HepG2 (cell line): ENCODE measurements around the gene NUDT17. TPM values are rescaled to one million over a fixed set of nuclear protein-coding genes. Genes with fewer than 3 reads are reported as not detected.
"Not testable (repeated sequence)": the region's sequence is repeated elsewhere in the genome, so short reads cannot be mapped to it uniquely, and the experiment has no call there.

Source experiments
- ATAC-seq: fragments of 200-7000 bp; cut with Tn5 transposase; 3 replicates; pipeline ENCODE4 v1.9.1; 2020; ENCODE audit warnings: mild to moderate bottlenecking, moderate library complexity
- BruUV-seq: library from RNA; stranded (reverse); fragments of 400-500 nt; replicated peaks from 2 replicates; lab custom pipeline; 2021; lab: Mats Ljungman, UMichigan
- CTCF ChIA-PET: fragments of 300-600 bp; formaldehyde crosslinking; extraction: SDS; loops from one replicate; lab custom pipeline; 2021; ENCODE audit warnings: low total read pairs, inconsistent platforms, low intra/inter-chr PET ratio; lab: Yijun Ruan, JAX
- POLR2A ChIA-PET: fragments of 350-600 bp; sonication (Branson Sonifier 250); formaldehyde crosslinking; loops from one replicate; lab custom pipeline; 2020; ENCODE audit warnings: antibody characterized with exemption, inconsistent platforms; lab: Yijun Ruan, JAX
- DNase-seq: peaks from one replicate; pipeline ENCODE4 v3.0.0-alpha.2; 2015; ENCODE audit warnings: low spot score
- FAIRE-seq: peaks from 3 replicates; lab custom pipeline; 2011; peaks lifted over from hg19 to GRCh38; lab: Jason Lieb, UNC
- H2AFZ ChIP-seq: one replicate; pipeline ENCODE4 v1.6.1; 2011; ENCODE audit warnings: low read length, inconsistent platforms
- H3K27ac ChIP-seq: fragments of 300-600 bp; 3 replicates; pipeline ENCODE4 v1.8.0; 2011; ENCODE audit warnings: mixed run types, mild to moderate bottlenecking, mixed read lengths, low read length, inconsistent platforms; ENCODE audit not compliant: insufficient read depth; ENCODE audit errors: extremely low read length
- H3K27me3 ChIP-seq, 2 experiments: fragments of 200-600 bp in 1 of 2; 2 replicates in 1 of 2; 3 replicates in 1 of 2; pipeline versions ENCODE4 v1.6.0 to v1.8.0; 2011; ENCODE audit warnings: low read length in 2 of 2, mild to moderate bottlenecking in 2 of 2, moderate library complexity in 2 of 2, inconsistent platforms in 1 of 2; ENCODE audit not compliant: insufficient read depth in 2 of 2, control insufficient read depth in 1 of 2
- H3K36me3 ChIP-seq, 2 experiments: fragments of 200-600 bp in 1 of 2; replicated peaks in 1 of 2; 2 replicates in 1 of 2; 3 replicates in 1 of 2; pipeline versions ENCODE4 v1.5.1 to v1.8.0; 2011; ENCODE audit warnings: low read length in 2 of 2, inconsistent platforms in 1 of 2; ENCODE audit not compliant: insufficient read depth in 2 of 2, control insufficient read depth in 1 of 2
- H3K4me1 ChIP-seq: 2 replicates; pipeline ENCODE4 v1.5.1; 2012; ENCODE audit warnings: low read length, inconsistent platforms; ENCODE audit not compliant: insufficient read depth
- H3K4me2 ChIP-seq: 2 replicates; pipeline ENCODE4 v1.6.0; 2011; ENCODE audit warnings: low read depth, low read length, inconsistent platforms
- H3K4me3 ChIP-seq, 3 experiments: fragments of 200-600 bp in 1 of 3; sonication (generic), shearing (Covaris generic) in 1 of 3; replicated peaks in 1 of 3; 2 replicates each; pipeline ENCODE4 v1.5.1; 2011 to 2016; ENCODE audit warnings: low read length in 3 of 3, inconsistent platforms in 2 of 3, low read depth in 2 of 3, mild to moderate bottlenecking in 2 of 3, control low read depth in 1 of 3, mixed read lengths in 1 of 3; ENCODE audit not compliant: insufficient read depth in 1 of 3
- H3K79me2 ChIP-seq: one replicate; pipeline ENCODE4 v1.6.1; 2011; ENCODE audit warnings: low read length, inconsistent platforms; ENCODE audit not compliant: insufficient read depth
- H3K9ac ChIP-seq: 2 replicates; pipeline ENCODE4 v1.6.0; 2011; ENCODE audit warnings: mild to moderate bottlenecking, low read depth, low read length, inconsistent platforms; ENCODE audit not compliant: insufficient read depth
- H3K9me3 ChIP-seq: 2 replicates; pipeline ENCODE4 v1.5.1; 2012; ENCODE audit warnings: mild to moderate bottlenecking, low read length
- H4K20me1 ChIP-seq: 2 replicates; pipeline ENCODE4 v1.6.0; 2011; ENCODE audit warnings: inconsistent platforms, mild to moderate bottlenecking, low read length, moderate library complexity; ENCODE audit not compliant: insufficient read depth
- FOSL2 ChIP-seq: sonication (generic); formaldehyde crosslinking; IDR thresholded peaks from 2 replicates; pipeline ENCODE4 v1.4.0; 2020; ENCODE audit warnings: missing genetic modification reagents
- MIER2 ChIP-seq: IDR thresholded peaks from 2 replicates; pipeline ENCODE4 v1.6.1; 2016; ENCODE audit warnings: missing biosample characterization, missing genetic modification reagents
- NRL ChIP-seq: sonication (generic); formaldehyde crosslinking; IDR thresholded peaks from 2 replicates; pipeline ENCODE4 v1.5.0; 2020; ENCODE audit warnings: missing genetic modification reagents, mild to moderate bottlenecking, moderate library complexity, borderline replicate concordance
- POLR2A ChIP-seq, 2 experiments: IDR thresholded peaks; 2 replicates each; pipeline ENCODE4 v1.6.1; 2011; ENCODE audit warnings: low read depth in 2 of 2, low read length in 2 of 2, mild to moderate bottlenecking in 1 of 2, moderate library complexity in 1 of 2; ENCODE audit not compliant: insufficient read depth in 1 of 2
- SMARCC2 ChIP-seq: fragments of 450-650 bp; IDR thresholded peaks from 2 replicates; pipeline ENCODE4 v1.6.1; 2017; ENCODE audit warnings: antibody characterized with exemption, mild to moderate bottlenecking
- SP5 ChIP-seq: IDR thresholded peaks from 2 replicates; pipeline ENCODE4 v1.6.1; 2016; ENCODE audit warnings: low read depth, borderline replicate concordance
- SRF ChIP-seq: IDR thresholded peaks from 2 replicates; pipeline ENCODE4 v1.6.1; 2011; ENCODE audit warnings: mild to moderate bottlenecking, low read depth, low read length, moderate library complexity
- TEF ChIP-seq: sonication (generic); formaldehyde crosslinking; IDR thresholded peaks from 2 replicates; pipeline ENCODE4 v1.5.0; 2020; ENCODE audit warnings: missing genetic modification reagents
- THRA ChIP-seq: sonication (generic); formaldehyde crosslinking; IDR thresholded peaks from 2 replicates; pipeline ENCODE4 v1.4.0; 2020; ENCODE audit warnings: missing genetic modification reagents, borderline replicate concordance
- ZC3H13 ChIP-seq: sonication (generic); formaldehyde crosslinking; IDR thresholded peaks from 2 replicates; pipeline ENCODE4 v1.8.1; 2023; ENCODE audit warnings: mild to moderate bottlenecking, missing genetic modification reagents, moderate library complexity
- ZNF772 ChIP-seq: sonication (generic); formaldehyde crosslinking; IDR thresholded peaks from 2 replicates; pipeline ENCODE4 v1.5.0; 2020; ENCODE audit warnings: mild to moderate bottlenecking, missing genetic modification reagents
- WGBS: methylation state at CpG from one replicate; pipeline ENCODE4 v1.1.6; 2017; ENCODE audit warnings: low lambda C conversion rate; 5-methylcytosine and 5-hydroxymethylcytosine counted together
- in situ Hi-C: cut with HindIII; loops from 2 replicates; pipeline ENCODE4 v1.10.0; 2017; ENCODE audit warnings: low pct_unique_long_range_greater_than_20kb; ENCODE audit not compliant: extremely low pct_ligation_motif_present
- intact Hi-C: fragments of 100-400 bp; cut with micrococcal nuclease; formaldehyde crosslinking; loops from one replicate; pipeline ENCODE4 v1.10.0; 2022; ENCODE audit not compliant: unreplicated experiment
- polyA plus RNA-seq, 8 experiments: library from polyadenylated mRNA; depleted of rRNA in 3 of 8; stranded (reverse) in 7 of 8; unstranded in 1 of 8; fragments of >200 nt; fragmentation: Illumina TruSeq in 4 of 8; extraction: Trizol in 4 of 8; gene quantifications; 2 replicates each; pipeline versions ENCODE4 v1.2.1 to v1.2.3, GENCODE V29; 2011 to 2016; ENCODE audit warnings: low read depth in 4 of 8, missing spikeins in 1 of 8, mixed read lengths in 1 of 8; ENCODE audit not compliant: insufficient read depth in 1 of 8
- total RNA-seq, 5 experiments: library from RNA; depleted of rRNA; stranded (reverse); fragments of >200 nt; fragmentation: Illumina TruSeq; extraction: Trizol; gene quantifications; 2 replicates each; pipeline ENCODE4 v1.2.3, GENCODE V29; 2016; ENCODE audit warnings: low read depth in 1 of 5

NUDT17 gene
- total and polyA plus RNA-seq, 2 of the 13 experiments (the other 11 are each of a cell fraction or from before 2014, with no cell fraction given), result 2.6 to 5.8 TPM

GRCh38 chr1:145806844-145807243 lies 38.6 kb upstream of the NUDT17 start:
- FAIRE-seq, result no peak
- Histone ChIP-seq H3K27me3 (no peaks in the 10 kb centered on the region), H3K79me2 (peaks cover 20% of the 10 kb centered on the region), H2AFZ (no peak overlapping the region), H3K36me3 (peaks cover 0 to 2% of the 10 kb centered on the region in 2 experiments; a peak in 2 of 5 replicates)
- intact Hi-C loops, result no loop called here
- CTCF ChIA-PET, result no interaction called here
- BruUV-seq, result no TSS peak
- in situ Hi-C loops, result no loop called here
- no peak for TF ChIP-seq ZC3H13
- TF ChIP-seq NRL (CRISPR knock-in tag), result no peak
- TF ChIP-seq FOSL2 (CRISPR knock-in tag), result no peak
- TF ChIP-seq SP5 (CRISPR knock-in tag), result no peak
- TF ChIP-seq SMARCC2, result no peak
- TF ChIP-seq THRA, result no peak
- TF ChIP-seq TEF, result no peak
- no peak for TF ChIP-seq POLR2A (IDR thresholded peaks at IDR 0.05; ENCODE audit: insufficient read depth in 1 of 2, low read depth in 2 of 2, low read length in 2 of 2)
- TF ChIP-seq SRF, result no peak
- TF ChIP-seq ZNF772 (CRISPR knock-in tag), result no peak
- TF ChIP-seq MIER2 (CRISPR knock-in tag), result no peak
- TF ChIP-seq, all 625 proteins: peak for 0
- 93% methylated on average over 7 of the region's 7 CpGs for WGBS
- no peak for ATAC-seq
- Histone ChIP-seq H3K9me3 (no peaks in the 10 kb centered on the region), H3K4me3 (no peak overlapping the region), H3K4me2 (no peak overlapping the region), H3K9ac (no peak overlapping the region), H4K20me1 (no peaks in the 10 kb centered on the region), H3K27ac (no peak overlapping the region), H3K4me1 (no peaks in the 10 kb centered on the region)
- DNase-seq, result no peak
- POLR2A ChIA-PET, result no interaction called here

GRCh38 chr1:145812977-145813810 lies 32.2 kb upstream of the NUDT17 start:
- ATAC-seq, H3K79me2 ChIP-seq, H2AFZ ChIP-seq, H3K4me3 ChIP-seq, FAIRE-seq, CTCF ChIA-PET, H3K27me3 ChIP-seq, intact Hi-C loops, H3K9ac ChIP-seq, H3K27ac ChIP-seq, H3K4me1 ChIP-seq, H3K9me3 ChIP-seq, H4K20me1 ChIP-seq, H3K36me3 ChIP-seq, DNase-seq, BruUV-seq, POLR2A ChIA-PET, in situ Hi-C loops, H3K4me2 ChIP-seq: not testable (repeated sequence)
- 91% methylated on average over 6 of the region's 6 CpGs for WGBS

GRCh38 chr1:145818095-145818494 lies 27.3 kb upstream of the NUDT17 start:
- H3K36me3 ChIP-seq, H3K27me3 ChIP-seq, FAIRE-seq, H3K4me3 ChIP-seq, H2AFZ ChIP-seq, H3K9me3 ChIP-seq, H3K27ac ChIP-seq, BruUV-seq, intact Hi-C loops, H3K9ac ChIP-seq, H3K79me2 ChIP-seq, H4K20me1 ChIP-seq, ATAC-seq, H3K4me1 ChIP-seq, CTCF ChIA-PET, in situ Hi-C loops, DNase-seq, POLR2A ChIA-PET, H3K4me2 ChIP-seq: not testable (repeated sequence)
- WGBS, result 78% methylated on average over 3 of the region's 6 CpGs
